Subcutaneous adipose tissue (tissue), 4 donors: ENCODE measurements around the gene CFAP100. TPM values are rescaled to one million over a fixed set of nuclear protein-coding genes. Genes with fewer than 3 reads are reported as not detected.

Experiments
- CTCF ChIP-seq: fragments of 450-650 bp; IDR thresholded peaks from one replicate; pipeline ENCODE4 v1.5.1; 2016; ENCODE audit warnings: low read depth, mild to moderate bottlenecking, control low read depth, antibody characterized with exemption, moderate library complexity
- total RNA-seq, 4 donors: library from RNA; depleted of rRNA; stranded (reverse); fragments of >200 nt; gene quantifications; one replicate each; pipeline ENCODE4 v1.1.0, GENCODE V29; 2016

The CFAP100 gene
- total RNA-seq, 4 donors from 2014 or later, result not detected

- no peak for TF ChIP-seq CTCF
Measured at GRCh38 chr3:126481808-126482502, 87.2 kb downstream of the CFAP100 start.

GRCh38 chr3:126482503-126483255 is 88.0 kb downstream of the CFAP100 start:
- TF ChIP-seq CTCF, result no peak

- TF ChIP-seq CTCF, result no peak
Measured at GRCh38 chr3:126483321-126483761, 88.6 kb downstream of the CFAP100 start.

GRCh38 chr3:126484148-126484547 is 89.4 kb downstream of the CFAP100 start:
- TF ChIP-seq CTCF, result no peak

- no peak for TF ChIP-seq CTCF
Measured at GRCh38 chr3:126484662-126485061, 90.0 kb downstream of the CFAP100 start.

GRCh38 chr3:126485176-126485897 is 90.6 kb downstream of the CFAP100 start:
- TF ChIP-seq CTCF, result no peak

- TF ChIP-seq CTCF, result no peak
Measured at GRCh38 chr3:126485956-126486355, 91.2 kb downstream of the CFAP100 start.
